Stimulated activated CD4-positive, alpha-beta T cell treated with anti-CD3 and anti-CD28 coated beads, Interleukin-15, amount 100 ng/mL, for 24 hours (primary cell): ENCODE data around the gene TET3.

ENCODE experiments used
- DNase-seq: peaks from one replicate; pipeline ENCODE4 v3.0.0-alpha.2; 2020

Gene TET3

GRCh38 chr2:74007711-74008110 is 23.0 kb downstream of the TET3 start:
- no peak for DNase-seq

- DNase-seq = no peak
Measured at GRCh38 chr2:74008761-74009395, 24.2 kb downstream of the TET3 start.

GRCh38 chr2:74009577-74009976 is 24.9 kb downstream of the TET3 start:
- no peak for DNase-seq

- no peak for DNase-seq
Measured at GRCh38 chr2:74010087-74010541, 25.4 kb downstream of the TET3 start.

GRCh38 chr2:74011246-74011645 is 26.5 kb downstream of the TET3 start:
- DNase-seq = no peak

GRCh38 chr2:74014813-74015212 is 30.1 kb downstream of the TET3 start:
- no peak for DNase-seq

GRCh38 chr2:74017223-74017622 is 32.5 kb downstream of the TET3 start:
- DNase-seq = no peak

- no peak for DNase-seq
Measured at GRCh38 chr2:74019516-74019915, 34.8 kb downstream of the TET3 start.

GRCh38 chr2:74020702-74021406 is 36.1 kb downstream of the TET3 start:
- DNase-seq = no peak

- DNase-seq = no peak
Measured at GRCh38 chr2:74021407-74021755, 36.7 kb downstream of the TET3 start.

- DNase-seq = no peak
Measured at GRCh38 chr2:74024216-74024615, 39.5 kb downstream of the TET3 start.

- no peak for DNase-seq
Measured at GRCh38 chr2:74025971-74026612, 41.4 kb downstream of the TET3 start.

GRCh38 chr2:74026687-74027241 is 42.1 kb downstream of the TET3 start:
- DNase-seq = no peak

GRCh38 chr2:74027496-74027895 is 42.8 kb downstream of the TET3 start:
- no peak for DNase-seq

GRCh38 chr2:74028290-74028689 is 43.6 kb downstream of the TET3 start:
- DNase-seq = no peak

GRCh38 chr2:74028741-74029140 is 44.0 kb downstream of the TET3 start:
- DNase-seq = no peak

GRCh38 chr2:74029714-74030397 is 45.1 kb downstream of the TET3 start:
- no peak for DNase-seq

- no peak for DNase-seq
Measured at GRCh38 chr2:74031221-74031620, 46.5 kb downstream of the TET3 start.

- no peak for DNase-seq
Measured at GRCh38 chr2:74031959-74032287, 47.2 kb downstream of the TET3 start.

GRCh38 chr2:74033375-74033774 is 48.7 kb downstream of the TET3 start:
- DNase-seq = no peak
